GM19351 (cell line): ENCODE results near the gene ULK2.

Source experiments
- ATAC-seq: cut with Tn5 transposase; IDR thresholded peaks from one replicate; pipeline ENCODE4 v1.9.1; 2021; ENCODE audit warnings: mild to moderate bottlenecking, moderate library complexity; ENCODE audit not compliant: unreplicated experiment

The ULK2 gene

DNA sequence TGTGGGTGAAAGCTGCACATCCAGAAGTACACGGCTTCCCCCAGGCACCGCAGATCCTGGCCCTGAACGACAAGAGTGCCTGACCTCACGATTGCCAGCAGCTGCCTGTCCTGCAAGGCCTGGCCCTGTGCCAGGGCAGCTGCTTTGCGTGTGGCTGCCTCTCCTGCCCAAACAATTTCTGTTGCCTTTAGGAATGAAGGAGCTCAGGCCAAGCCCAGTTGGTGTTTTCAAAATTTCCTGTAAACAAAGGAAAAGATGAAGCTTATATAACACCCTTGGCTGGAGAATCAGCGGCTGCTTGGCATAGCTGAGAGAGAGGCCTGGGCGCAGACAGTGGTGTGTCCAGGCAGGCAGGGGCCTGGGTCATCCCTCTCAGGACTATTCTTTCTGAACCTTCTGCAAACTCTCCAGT, 139.6 kb downstream of the ULK2 start:
- ATAC-seq: no peak

DNA sequence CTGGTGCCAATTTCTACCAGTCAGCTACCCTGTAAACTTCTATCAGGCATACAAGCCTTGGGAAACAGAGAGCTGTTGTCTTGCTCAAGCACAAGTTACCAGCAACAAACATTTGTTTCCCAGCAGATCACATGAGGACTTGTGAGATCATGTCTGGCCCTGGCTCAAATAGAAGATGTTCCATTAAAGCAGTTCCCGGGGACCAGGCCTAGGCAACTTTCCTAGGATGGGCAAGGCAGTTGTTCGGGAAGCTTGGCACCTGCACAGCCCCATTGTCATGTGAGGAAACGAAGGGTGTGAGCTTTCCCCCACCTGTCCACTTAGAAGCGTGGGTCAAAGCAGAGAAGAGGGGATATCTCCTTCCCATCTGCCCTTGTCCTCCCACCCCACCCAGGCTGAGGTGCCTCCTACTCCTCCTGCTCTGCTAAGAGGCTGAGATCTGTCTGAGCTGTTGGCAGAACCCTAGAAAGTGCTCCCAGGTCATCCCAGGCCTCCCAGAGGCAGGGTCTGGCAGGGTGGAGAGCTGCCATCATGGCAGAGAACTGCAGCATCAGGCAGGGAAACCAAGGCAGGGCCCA, 140.1 kb downstream of the ULK2 start:
- no peak for ATAC-seq

DNA sequence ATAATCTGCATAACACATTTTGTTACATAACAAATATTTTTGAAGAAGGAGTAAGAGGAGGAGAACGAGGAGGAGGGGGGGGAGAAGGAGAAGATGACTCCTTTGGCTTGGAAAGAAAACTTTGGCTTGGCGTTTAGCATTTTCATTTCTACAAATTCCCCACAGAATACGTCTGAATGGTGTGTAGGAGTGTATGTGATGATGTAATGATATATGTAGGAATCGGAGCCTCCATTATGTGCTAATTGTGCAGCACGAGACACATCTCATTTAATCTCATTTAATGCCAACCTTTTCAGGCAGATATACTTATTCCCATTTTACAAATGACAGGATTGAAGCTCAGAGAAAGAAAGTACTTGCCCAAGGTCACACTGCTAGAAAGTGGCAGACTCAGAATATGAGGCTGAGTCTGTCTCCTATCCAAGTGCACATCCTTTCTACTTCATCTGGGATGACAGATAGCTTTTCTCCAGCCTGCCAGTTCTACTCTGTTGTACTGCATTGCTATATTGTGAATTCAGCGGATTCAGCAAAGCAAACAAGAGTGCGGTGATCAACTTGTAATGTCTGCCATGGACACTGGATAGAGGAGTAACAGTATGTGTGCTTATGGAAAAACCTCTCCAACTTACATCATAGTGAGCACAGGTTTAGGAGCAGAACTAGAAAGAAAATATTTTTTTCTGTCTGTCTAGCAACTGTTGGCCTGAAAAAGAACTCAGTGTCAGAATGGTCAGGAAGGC, 140.9 kb downstream of the ULK2 start:
- no peak for ATAC-seq

GRCh38 chr17:19725486-19725885, 142.2 kb downstream of the ULK2 start:
- no peak for ATAC-seq

GRCh38 chr17:19724501-19725420, 143.0 kb downstream of the ULK2 start:
- ATAC-seq: no peak

GRCh38 chr17:19723964-19724363, 143.8 kb downstream of the ULK2 start:
- no peak for ATAC-seq
